Occipital lobe (tissue), 2 donors: ENCODE data around the gene AMACR. TPM values are rescaled to one million over a fixed set of nuclear protein-coding genes. Genes with fewer than 3 reads are reported as not detected.

Source experiments
- DNase-seq: peaks from one replicate; lab custom pipeline; 2025; lab: John Stamatoyannopoulos, UW
- total RNA-seq: library from RNA; depleted of rRNA; stranded (reverse); fragments of >200 nt; gene quantifications from one replicate; pipeline ENCODE4 v1.2.3, GENCODE V29; 2014

Gene AMACR
- total RNA-seq: 10.6 TPM

GRCh38 chr5:34007621-34008600 lies at the start of gene AMACR:
Gene AMACR (minus strand): TSS chr5:34008050. CDS start chr5:34008019, 31 bp downstream.
- DNase-seq: peak; percentile 93

GRCh38 chr5:34057569-34057968 lies 49.7 kb upstream of the AMACR start:
- no peak for DNase-seq

- no peak for DNase-seq
Measured at GRCh38 chr5:34057118-34057517, 49.3 kb upstream of the AMACR start.

- no peak for DNase-seq
Measured at GRCh38 chr5:34055667-34056066, 47.8 kb upstream of the AMACR start.

GRCh38 chr5:34054400-34054729 lies 46.5 kb upstream of the AMACR start:
- no peak for DNase-seq

- no peak for DNase-seq
Measured at GRCh38 chr5:34053571-34054399, 45.9 kb upstream of the AMACR start.

GRCh38 chr5:34053133-34053532 lies 45.3 kb upstream of the AMACR start:
- DNase-seq: no peak

- DNase-seq: no peak
Measured at GRCh38 chr5:34051374-34051980, 43.6 kb upstream of the AMACR start.

- DNase-seq: no peak
Measured at GRCh38 chr5:34047774-34048572, 40.1 kb upstream of the AMACR start.

- no peak for DNase-seq
Measured at GRCh38 chr5:34047143-34047542, 39.3 kb upstream of the AMACR start.

GRCh38 chr5:34045996-34046395 lies 38.1 kb upstream of the AMACR start:
- DNase-seq: no peak

GRCh38 chr5:34045023-34045422 lies 37.2 kb upstream of the AMACR start:
- no peak for DNase-seq

GRCh38 chr5:34043099-34043876 lies 35.4 kb upstream of the AMACR start, which contains the start of gene C1QTNF3:
Gene C1QTNF3 (minus strand): TSS chr5:34043213. CDS start chr5:34043125, 88 bp downstream.
- peak; percentile 22 for DNase-seq

GRCh38 chr5:34042321-34042720 lies 34.5 kb upstream of the AMACR start:
- DNase-seq: no peak

- no peak for DNase-seq
Measured at GRCh38 chr5:34041247-34041972, 33.6 kb upstream of the AMACR start.

- DNase-seq: no peak
Measured at GRCh38 chr5:34040472-34040871, 32.6 kb upstream of the AMACR start.

GRCh38 chr5:34039398-34040157 lies 31.7 kb upstream of the AMACR start:
- DNase-seq: no peak

- DNase-seq: no peak
Measured at GRCh38 chr5:34038838-34039237, 31.0 kb upstream of the AMACR start.

GRCh38 chr5:34038390-34038789 lies 30.5 kb upstream of the AMACR start:
- DNase-seq: no peak
